ENCODE data around the gene JADE2. TPM values are rescaled to one million over a fixed set of nuclear protein-coding genes. Genes with fewer than 3 reads are reported as not detected.

Gene JADE2
- total and polyA plus RNA-seq, 2 of the 8 experiments (the other 6 are each of a cell fraction or from before 2014, with no cell fraction given) = 19.2 to 55.8 TPM

- ChIA-PET CTCF (ENCODE audit: partially characterized antibody) (interaction anchor here (0.7 to 2.3 kb wide), 7 partner anchors 9 to 136 kb away, joined by 3 to 6 read pairs (median 5); no protein-coding TSS in a partner anchor), POLR2A (ENCODE audit: partially characterized antibody) (interaction anchor here (0.7 kb wide), 1 partner anchor 50 kb away, joined by 3 read pairs; no protein-coding TSS in a partner anchor)
- no peak for FAIRE-seq
- H3K14ac ChIP-seq (ENCODE audit: insufficient read length) = no peak overlapping the region
- H3K56ac ChIP-seq (replicated peaks; ENCODE audit: insufficient read length, low read depth, low read length) = no peak overlapping the region
- DNase-seq (ENCODE audit: low read depth in 1 of 2, low spot score in 2 of 2) = no peak
- H3K4me1 ChIP-seq (replicated peaks in 1 of 4; ENCODE audit: control insufficient read depth in 3 of 4, insufficient read depth in 4 of 4, low read length in 3 of 4) = peaks cover under 1 to 2% (median under 1%) of the 10 kb centered on the region in 4 experiments
- 95% methylated on average over 5 of the region's 5 CpGs; no CpG with 5 or more reads in 1 of the 2 experiments for WGBS, 2 experiments (ENCODE audit: extremely low coverage in 1 of 2, insufficient coverage in 1 of 2, insufficient read length in 1 of 2, insufficient replicate concordance in 2 of 2, low coverage in 1 of 2, low lambda C conversion rate in 2 of 2, missing lambda C conversion rate in 1 of 2)
- H4K91ac ChIP-seq (replicated peaks; ENCODE audit: insufficient read length, low read length) = no peak overlapping the region
- no peak overlapping the region for H2AFZ ChIP-seq (ENCODE audit: low read length)
- H3K9ac ChIP-seq (replicated peaks in 1 of 4; ENCODE audit: extremely low read depth in 1 of 4, low read depth in 3 of 4, low read length in 3 of 4) = no peak overlapping the region
- no peak overlapping the region for H2BK20ac ChIP-seq (ENCODE audit: low read length)
- H3K18ac ChIP-seq (ENCODE audit: extremely low read depth, low read length) = no peak overlapping the region
- H4K20me1 ChIP-seq (replicated peaks in 1 of 2; ENCODE audit: control insufficient read depth in 1 of 2, insufficient read depth in 2 of 2, low read length in 2 of 2) = no peaks in the 10 kb centered on the region
- H3K79me2 ChIP-seq (ENCODE audit: control insufficient read depth in 1 of 2, insufficient read depth in 2 of 2, low read length in 2 of 2) = no peaks in the 10 kb centered on the region
- no peaks in the 10 kb centered on the region for H3K79me1 ChIP-seq (ENCODE audit: low read depth, low read length)
- no peak overlapping the region for H3K4me3 ChIP-seq (ENCODE audit: extremely low read depth in 1 of 4, insufficient read depth in 2 of 4, low read depth in 3 of 4, low read length in 4 of 4)
- no peak overlapping the region for H2BK120ac ChIP-seq (replicated peaks; ENCODE audit: low read depth, low read length)
- no peaks in the 10 kb centered on the region for H3K27me3 ChIP-seq (replicated peaks in 1 of 4; ENCODE audit: control insufficient read depth in 3 of 4, extremely low read depth in 1 of 4, insufficient read depth in 3 of 4, low read length in 3 of 4)
- H3K36me3 ChIP-seq (ENCODE audit: control insufficient read depth in 2 of 4, insufficient read depth in 4 of 4, low read length in 3 of 4) = no peaks in the 10 kb centered on the region
- 0 out of 2 replicates have a peak overlapping the region, but pooled peaks have one; percentile 7 for H3K27ac ChIP-seq (ENCODE audit: low read depth, low read length)
- no peak overlapping the region for H3K23ac ChIP-seq (ENCODE audit: insufficient read length)
- peak overlapping the region; percentile 44; the same call in 1 of the 2 replicates for H2BK5ac ChIP-seq (ENCODE audit: low read depth, low read length)
- peak overlapping the region; percentile 75; the same call in 1 of the 2 replicates for H2BK12ac ChIP-seq (ENCODE audit: low read depth, low read length)
- no peak overlapping the region for H3K4me2 ChIP-seq (ENCODE audit: insufficient read depth in 1 of 2, low read depth in 2 of 2, low read length in 2 of 2)
- H2BK15ac ChIP-seq (ENCODE audit: low read length) = no peak overlapping the region
- H3K9me3 ChIP-seq (ENCODE audit: insufficient read depth in 2 of 2, low read depth in 1 of 2, low read length in 1 of 2) = no peaks in the 10 kb centered on the region
- H3K4ac ChIP-seq (replicated peaks; ENCODE audit: insufficient read length, low read depth, low read length) = no peak overlapping the region
- no peak overlapping the region for H4K8ac ChIP-seq (ENCODE audit: extremely low read depth, insufficient read depth, low read length)
- no peak overlapping the region for H4K5ac ChIP-seq (ENCODE audit: insufficient read length, low read depth, low read length)
- no peak overlapping the region for H2AK5ac ChIP-seq (ENCODE audit: low read depth, low read length)
- H3K23me2 ChIP-seq (ENCODE audit: low read depth, low read length) = no peaks in the 10 kb centered on the region
- no peak for TF ChIP-seq CTBP2 (IDR thresholded peaks at IDR 0.05; ENCODE audit: borderline replicate concordance, insufficient read depth, insufficient read length, low read length)
- TF ChIP-seq BRCA1 (IDR thresholded peaks at IDR 0.05; ENCODE audit: low read depth, low read length) = no peak
- no peak for TF ChIP-seq SP1 (IDR thresholded peaks at IDR 0.05; ENCODE audit: low read depth, low read length)
- no peak for TF ChIP-seq TEAD4 (IDR thresholded peaks at IDR 0.05; ENCODE audit: low read depth, low read length)
- no peak for TF ChIP-seq SUZ12 (IDR thresholded peaks at IDR 0.05; ENCODE audit: low read length)
- TF ChIP-seq KDM5A (IDR thresholded peaks at IDR 0.05; ENCODE audit: low read length) = no peak
- TF ChIP-seq SIX5 (IDR thresholded peaks at IDR 0.05; ENCODE audit: low read depth, low read length) = no peak
- TF ChIP-seq YY1 (IDR thresholded peaks at IDR 0.05; ENCODE audit: low read depth, low read length) = no peak
- TF ChIP-seq EZH2 (IDR thresholded peaks at IDR 0.05; ENCODE audit: low read depth, low read length, severe bottlenecking) = no peak
- TF ChIP-seq, protein P1, sequence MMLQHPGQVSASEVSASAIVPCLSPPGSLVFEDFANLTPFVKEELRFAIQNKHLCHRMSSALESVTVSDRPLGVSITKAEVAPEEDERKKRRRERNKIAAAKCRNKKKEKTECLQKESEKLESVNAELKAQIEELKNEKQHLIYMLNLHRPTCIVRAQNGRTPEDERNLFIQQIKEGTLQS (IDR thresholded peaks at IDR 0.05; ENCODE audit: insufficient read depth, low read depth, low read length) = no peak
- TF ChIP-seq BCL11A (IDR thresholded peaks at IDR 0.05; ENCODE audit: low read depth in 2 of 2, low read length in 2 of 2) = no peak
- no peak for TF ChIP-seq CHD2 (IDR thresholded peaks at IDR 0.05; ENCODE audit: low read length)
- TF ChIP-seq NANOG (IDR thresholded peaks at IDR 0.05; ENCODE audit: insufficient read depth, low read depth, low read length, poor library complexity, severe bottlenecking) = no peak
- no peak for TF ChIP-seq POU5F1 (IDR thresholded peaks at IDR 0.05; ENCODE audit: low read depth, low read length)
Measured at GRCh38 chr5:134517553-134517952, 7.9 kb upstream of the JADE2 start.

Data from H1 (cell line).